Heart right ventricle (tissue), 16 donors: Measurements from ENCODE around the gene HBZ. TPM values are rescaled to one million over a fixed set of nuclear protein-coding genes. Genes with fewer than 3 reads are reported as not detected.

Experiments
- ATAC-seq, 8 donors: fragments of 200-7000 bp; cut with Tn5 transposase; one replicate each; pipeline ENCODE4 v1.9.1; 2020; ENCODE audit warnings: mild to moderate bottlenecking in 8 of 8, moderate library complexity in 8 of 8, moderate number of reproducible peaks in 1 of 8
- DNase-seq, 2 donors: peaks; one replicate each; pipeline ENCODE4 v3.0.0-alpha.2; 2020
- H3K27ac ChIP-seq, 10 donors: fragments of 200-600 bp; sonication (generic) in 2 of 10; one replicate each; pipeline versions ENCODE4 v1.5.0 to v1.8.0; 2020 to 2022; ENCODE audit warnings: mild to moderate bottlenecking in 3 of 10
- H3K27me3 ChIP-seq, 7 donors: fragments of 200-600 bp; one replicate each; pipeline ENCODE4 v1.8.0; 2021 to 2022; ENCODE audit warnings: mild to moderate bottlenecking in 2 of 7
- H3K36me3 ChIP-seq, 9 donors: fragments of 200-600 bp; sonication (generic) in 1 of 9; one replicate each; pipeline versions ENCODE4 v1.5.0 to v1.8.0; 2020 to 2022; ENCODE audit warnings: mild to moderate bottlenecking in 2 of 9
- H3K4me1 ChIP-seq, 9 donors: fragments of 200-600 bp; sonication (generic) in 1 of 9; one replicate each; pipeline versions ENCODE4 v1.5.0 to v1.8.0; 2020 to 2022; ENCODE audit warnings: mild to moderate bottlenecking in 4 of 9
- H3K4me3 ChIP-seq, 10 donors: fragments of 200-600 bp; sonication (generic) in 2 of 10; one replicate each; pipeline versions ENCODE4 v1.5.0 to v1.8.0; 2020 to 2022; ENCODE audit warnings: mild to moderate bottlenecking in 7 of 10, moderate library complexity in 2 of 10
- H3K9me3 ChIP-seq, 11 donors: fragments of 200-600 bp in 10 of 11; sonication (generic) in 2 of 11; one replicate each; pipeline versions ENCODE4 v1.5.0 to v1.8.0; 2013 to 2022; ENCODE audit warnings: mild to moderate bottlenecking in 2 of 11, control low read depth in 1 of 11, moderate library complexity in 1 of 11
- CTCF ChIP-seq, 9 donors: fragments of 200-600 bp; sonication (generic) in 2 of 9; IDR thresholded peaks; one replicate each; pipeline versions ENCODE4 v1.5.0 to v1.8.0; 2021 to 2022; ENCODE audit warnings: antibody characterized with exemption in 9 of 9, mild to moderate bottlenecking in 5 of 9, moderate library complexity in 1 of 9
- WGBS, 2 donors: extraction: QIAGEN DNeasy Blood & Tissue Kit; methylation state at CpG; one replicate each; pipeline ENCODE4 v1.1.7; 2013; ENCODE audit warnings: inconsistent platforms in 1 of 2; 5-methylcytosine and 5-hydroxymethylcytosine counted together
- intact Hi-C, 10 donors: fragments of 100-400 bp; cut with DNase I; formaldehyde crosslinking; loops; one replicate each; pipeline versions ENCODE4 v1.11.1 to v1.14.2; 2022
- polyA plus RNA-seq, 2 donors: library from polyadenylated mRNA; stranded (reverse); fragments of 200-250 nt; gene quantifications; one replicate each; pipeline ENCODE4 v1.2.3, GENCODE V29; 2013
- total RNA-seq, 10 donors: library from RNA; stranded (reverse); fragmentation: NEBNext Ultra II Directional in 3 of 10; extraction: Animal tissue kit (Norgen Biotek cat#: 25700) in 3 of 10; gene quantifications; one replicate each; pipeline versions ENCODE4 v1.2.1 to v1.2.4, GENCODE V29; 2021 to 2023
- donor health status: Arrhythmogenic right ventricular cardiomyopathy.
- donor health status: ischemic (EF 13 %, LVEDD 7.1; RV severe dilation, severe dysfunction).
- donor health status: healthy with polysubstance abuse.
- donor health status: DM: no; HTN: yes; CAD: no.
- donor health status: DM: no; HTN: no; CAD: no.
- donor health status: ischemic (EF 25% LVEDD 6.9; RV normal size, moderate dysfunction).
- donor health status: ischemic (EF 25% LVEDD 5.7; RV mildly dilated, moderate dysfunction).
- donor health status: healthy.
- donor health status: DM: yes; HTN: yes; CAD: no.
- donor health status: Ischemic cardiomyopathy.
- donor health status: ischemic (EF 35%, LVEDD 5.7; RV mildly dilated, moderate dysfunction).
- donor health status: nonischemic (EF 11% LVEDD 7.7; RV severe dilation, severe dysfunction).
- donor health status: DM: yes; HTN: yes; CAD: no.
- donor health status: PGD.
- donor health status: ischemic (EF 29% LVEDD 5.4; RV normal size, mild dysfunction).
- donor health status: nonischemic (EF 23%, LVEDD 6.1; RV moderate dilation, normal function).

HBZ gene
- total and polyA plus RNA-seq, 12 donors = 0.14 TPM; not detected in 11

GRCh38 chr16:180681-181564, 28.5 kb downstream of the HBZ start:
- peaks cover 12 to 29% (median 17%) of the 10 kb centered on the region in 9 donors for H3K4me1 ChIP-seq
- no peak overlapping the region for H3K27ac ChIP-seq
- intact Hi-C loops = loop anchor here in 8 of 10 donors (1.0 to 5.0 kb wide), 4 partner anchors 70 to 74 kb away; no protein-coding TSS in a partner anchor
- WGBS, 2 donors = 0 to 1% methylated on average over 87 to 89 of the region's 89 CpGs
- ATAC-seq = peak; percentile 71 to 83 (median 76)
- H3K27me3 ChIP-seq = peaks cover 15 to 50% (median 39%) of the 10 kb centered on the region in 7 donors
- DNase-seq = no peak
- H3K36me3 ChIP-seq = peaks cover 0 to 13% (median 0%) of the 10 kb centered on the region in 9 donors
- H3K4me3 ChIP-seq = peak overlapping the region in 9 of 10 donors; percentile 22 to 47 (median 38)
- no peak for TF ChIP-seq CTCF (IDR thresholded peaks at IDR 0.05)
- H3K9me3 ChIP-seq = no peaks in the 10 kb centered on the region

- H3K27ac ChIP-seq = no peak overlapping the region
- peak; percentile 88 to 97 (median 93) for TF ChIP-seq CTCF (IDR thresholded peaks at IDR 0.05)
- intact Hi-C loops = loop anchor here in 8 of 10 donors (1.0 to 5.0 kb wide), 4 partner anchors 71 to 75 kb away; no protein-coding TSS in a partner anchor
- peaks cover 12 to 29% (median 17%) of the 10 kb centered on the region in 9 donors for H3K4me1 ChIP-seq
- peak overlapping the region in 7 of 10 donors; percentile 22 to 47 (median 40) for H3K4me3 ChIP-seq
- ATAC-seq (no peak), DNase-seq (peak; percentile 62 to 78)
- WGBS, 2 donors = 9 to 12% methylated on average over 22 of the region's 22 CpGs
- H3K9me3 ChIP-seq = no peaks in the 10 kb centered on the region
- peaks cover 0 to 13% (median 0%) of the 10 kb centered on the region in 9 donors for H3K36me3 ChIP-seq
- peaks cover 15 to 48% (median 39%) of the 10 kb centered on the region in 7 donors for H3K27me3 ChIP-seq
Measured at GRCh38 chr16:181565-182021, 29.1 kb downstream of the HBZ start.

- no peak overlapping the region for H3K4me3 ChIP-seq
- peaks cover 15 to 37% (median 28%) of the 10 kb centered on the region in 7 donors for H3K27me3 ChIP-seq
- no peak for TF ChIP-seq CTCF (IDR thresholded peaks at IDR 0.05)
- ATAC-seq = peak in 1 of 8 donors; percentile 13
- peaks cover 12 to 21% (median 17%) of the 10 kb centered on the region in 9 donors for H3K4me1 ChIP-seq
- no peak overlapping the region for H3K27ac ChIP-seq
- WGBS, 2 donors = 76 to 81% methylated on average over 7 of the region's 7 CpGs
- peaks cover 0 to 23% (median 10%) of the 10 kb centered on the region in 9 donors for H3K36me3 ChIP-seq
- no peak for DNase-seq
- no peaks in the 10 kb centered on the region for H3K9me3 ChIP-seq
- intact Hi-C loops = loop anchor here in 3 of 10 donors (5.0 kb wide), 1 partner anchor 76 kb away; no protein-coding TSS in a partner anchor
Measured at GRCh38 chr16:183005-183404, 30.6 kb downstream of the HBZ start.

- intact Hi-C loops = no loop called here
- Histone ChIP-seq H3K27me3 (peaks cover 0 to 15% (median 6%) of the 10 kb centered on the region in 7 donors), H3K27ac (no peak overlapping the region), H3K36me3 (peaks cover 0 to 45% (median 28%) of the 10 kb centered on the region in 9 donors), H3K9me3 (no peaks in the 10 kb centered on the region), H3K4me3 (no peak overlapping the region), H3K4me1 (peaks cover 11 to 16% (median 13%) of the 10 kb centered on the region in 9 donors)
- ATAC-seq = no peak
- no peak for DNase-seq
- WGBS, 2 donors = 84 to 85% methylated on average over 13 of the region's 13 CpGs
- no peak for TF ChIP-seq CTCF (IDR thresholded peaks at IDR 0.05)
Measured at GRCh38 chr16:185213-185612, 32.8 kb downstream of the HBZ start.
